ENCODE data around the gene SERPINA3. TPM values are rescaled to one million over a fixed set of nuclear protein-coding genes. Genes with fewer than 3 reads are reported as not detected.

The SERPINA3 gene
- 100 to 1,000 TPM in 1 of 4 donors, 10 to 100 TPM in 1, 1 to 10 TPM in 2; 1.7 to 109 (median 17.6) TPM for total RNA-seq

GRCh38 chr14:94612174-94612573 lies at the start of gene SERPINA3:
TSS of gene SERPINA3 (plus strand) at chr14:94612391. CDS start at chr14:94614442, 2,051 bp downstream.
- TF ChIP-seq CTCF (IDR thresholded peaks at IDR 0.05) (no peak), POLR2A (IDR thresholded peaks at IDR 0.05) (no peak)
- no peaks in the 10 kb centered on the region for H3K27me3 ChIP-seq
- peak within 1 kb of the TSS; percentile 52 to 67 for H3K27ac ChIP-seq
- intact Hi-C loops (cut with DNase I; ENCODE audit: low total_unique reads) = no loop called here
- peak within 1 kb of the TSS in 1 of 2 donors; percentile 15 for H3K4me3 ChIP-seq
- no peaks in the 10 kb centered on the region for H3K36me3 ChIP-seq
- DNase-seq = no peak
- no peaks in the 10 kb centered on the region for H3K9me3 ChIP-seq
- H3K4me1 ChIP-seq = no peaks in the 10 kb centered on the region

GRCh38 chr14:94562941-94563883 lies 49.0 kb upstream of the SERPINA3 start:
- H3K9me3 ChIP-seq = no peaks in the 10 kb centered on the region
- H3K4me3 ChIP-seq = no peak overlapping the region
- DNase-seq = no peak
- no peaks in the 10 kb centered on the region for H3K36me3 ChIP-seq
- no peaks in the 10 kb centered on the region for H3K27me3 ChIP-seq
- TF ChIP-seq POLR2A (IDR thresholded peaks at IDR 0.05) = no peak
- TF ChIP-seq CTCF (IDR thresholded peaks at IDR 0.05) = no peak
- H3K4me1 ChIP-seq = no peaks in the 10 kb centered on the region
- no peak overlapping the region for H3K27ac ChIP-seq
- intact Hi-C loops (cut with DNase I; ENCODE audit: low total_unique reads) = no loop called here

- intact Hi-C loops (cut with DNase I; ENCODE audit: low total_unique reads) = no loop called here
- Histone ChIP-seq H3K4me3 (no peak overlapping the region), H3K36me3 (no peaks in the 10 kb centered on the region), H3K27me3 (no peaks in the 10 kb centered on the region), H3K27ac (no peak overlapping the region), H3K4me1 (no peaks in the 10 kb centered on the region), H3K9me3 (no peaks in the 10 kb centered on the region)
- TF ChIP-seq POLR2A (IDR thresholded peaks at IDR 0.05) = no peak
- no peak for TF ChIP-seq CTCF (IDR thresholded peaks at IDR 0.05)
- no peak for DNase-seq
These were observed 47.8 kb upstream of the SERPINA3 start for GRCh38 chr14:94564381-94564780.

GRCh38 chr14:94568186-94568585 lies 44.0 kb upstream of the SERPINA3 start:
- Histone ChIP-seq H3K9me3 (no peaks in the 10 kb centered on the region), H3K27ac (no peak overlapping the region), H3K4me3 (no peak overlapping the region), H3K27me3 (no peaks in the 10 kb centered on the region), H3K4me1 (no peaks in the 10 kb centered on the region), H3K36me3 (no peaks in the 10 kb centered on the region)
- TF ChIP-seq POLR2A (IDR thresholded peaks at IDR 0.05) (no peak), CTCF (IDR thresholded peaks at IDR 0.05) (no peak)
- no peak for DNase-seq
- intact Hi-C loops (cut with DNase I; ENCODE audit: low total_unique reads) = no loop called here

GRCh38 chr14:94569381-94570001 lies 42.7 kb upstream of the SERPINA3 start:
- Histone ChIP-seq H3K4me3 (no peak overlapping the region), H3K36me3 (no peaks in the 10 kb centered on the region), H3K9me3 (no peaks in the 10 kb centered on the region), H3K27me3 (no peaks in the 10 kb centered on the region), H3K27ac (no peak overlapping the region), H3K4me1 (no peaks in the 10 kb centered on the region)
- intact Hi-C loops (cut with DNase I; ENCODE audit: low total_unique reads) = no loop called here
- TF ChIP-seq CTCF (IDR thresholded peaks at IDR 0.05) = no peak
- no peak for TF ChIP-seq POLR2A (IDR thresholded peaks at IDR 0.05)
- no peak for DNase-seq

Measured in uterus (tissue), 4 donors.